Stimulated activated CD4-positive, alpha-beta T cell treated with anti-CD3 and anti-CD28 coated beads, Interleukin-12 subunit alpha, Interleukin-12 subunit beta, amount 100 ng/mL, for 24 hours (primary cell): ENCODE results near the gene CAPN8.

Experiments
- DNase-seq, 2 experiments: peaks; one replicate each; pipeline ENCODE4 v3.0.0-alpha.2; 2020; ENCODE audit warnings: low read depth in 2 of 2

CAPN8 gene

DNA sequence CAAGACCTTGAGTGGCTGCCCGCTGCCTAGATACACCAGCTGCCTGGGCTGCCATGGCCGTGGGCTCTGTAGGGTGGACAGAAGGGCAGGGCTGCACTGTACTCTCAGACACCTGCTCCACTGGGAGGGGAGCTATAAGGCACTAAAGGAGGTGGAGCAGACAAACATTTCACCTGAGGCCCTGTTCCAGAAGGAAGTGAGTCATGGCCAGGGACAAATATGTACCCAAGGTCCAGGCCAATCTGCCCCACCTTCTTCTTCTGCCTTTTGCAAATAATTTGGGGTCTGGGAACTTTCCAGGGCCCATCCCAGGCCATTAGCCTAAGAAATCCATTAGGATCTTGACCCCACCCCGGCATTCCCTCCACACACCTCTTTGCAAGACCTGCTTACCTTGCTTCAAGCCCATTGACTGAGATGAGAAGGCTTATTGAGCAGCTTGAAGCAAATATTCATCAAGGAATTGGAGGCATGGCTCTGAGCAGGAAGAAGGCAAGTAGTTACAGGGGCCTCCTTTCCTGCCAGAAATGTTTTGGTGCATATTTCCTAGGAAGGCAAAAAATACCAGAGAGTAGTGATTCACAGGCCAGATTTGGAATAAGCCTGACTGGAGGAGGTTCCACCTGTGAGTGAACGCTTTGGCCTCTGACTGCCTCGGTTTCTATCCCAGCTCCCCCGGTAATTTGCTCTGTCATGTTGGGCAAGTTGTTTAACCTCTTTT lies at the start of gene CAPN8:
Gene CAPN8, minus strand, starts transcription at position 110 of the 721 bp plus-strand sequence. Its CDS starts 55 bp downstream, at position 55.
- DNase-seq = no peak

DNA sequence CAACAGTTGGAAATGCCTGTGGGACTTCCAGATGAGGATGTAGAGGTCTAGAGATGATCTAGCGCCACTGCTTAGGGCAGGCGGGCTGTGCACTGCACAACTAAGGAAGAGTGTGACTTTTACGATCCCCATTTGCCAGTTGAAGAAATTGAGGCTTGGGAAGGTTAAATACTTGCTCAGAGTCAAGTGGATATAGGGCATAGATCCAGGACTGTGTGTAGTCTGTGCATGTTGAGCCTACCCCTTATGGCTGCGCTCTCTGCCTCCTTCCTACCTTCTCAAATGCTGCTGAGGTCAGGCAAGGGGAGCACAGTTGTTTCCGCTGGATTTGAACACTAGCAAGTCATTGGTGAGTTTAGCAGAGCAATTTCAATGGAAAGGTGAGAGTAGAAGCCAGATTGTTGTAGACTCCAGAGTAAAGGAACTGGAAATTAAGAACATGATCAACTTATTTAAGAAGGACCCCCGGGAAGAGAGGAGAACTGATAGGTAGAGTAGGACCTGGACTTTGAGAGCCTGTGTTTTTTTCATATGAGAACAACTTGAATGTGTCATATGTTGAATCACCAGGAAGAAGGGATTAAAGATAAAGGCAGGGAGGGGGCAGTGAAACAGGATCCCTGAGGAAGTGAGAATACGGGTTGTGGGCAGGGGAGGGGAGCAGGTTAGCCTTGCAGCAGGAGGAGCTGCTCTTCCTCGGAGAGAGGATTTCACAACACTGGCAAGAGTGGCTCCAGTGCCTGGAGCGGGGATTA lies 49.5 kb upstream of the CAPN8 start:
- DNase-seq = no peak

DNA sequence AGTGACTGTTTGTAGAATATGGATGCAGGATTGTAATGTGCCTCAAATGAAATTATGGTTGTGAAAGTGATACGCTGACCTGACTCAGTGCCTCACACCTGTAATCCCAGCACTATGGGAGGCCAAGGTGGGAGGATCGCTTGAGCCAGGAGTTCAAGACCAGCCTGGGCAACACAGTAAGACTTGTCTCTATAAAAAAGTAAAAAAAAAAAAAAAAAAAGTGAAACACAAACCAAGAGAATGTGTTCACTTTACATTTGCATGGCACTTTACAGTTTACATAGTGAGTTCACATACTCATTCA lies 48.9 kb upstream of the CAPN8 start:
- no peak for DNase-seq

DNA sequence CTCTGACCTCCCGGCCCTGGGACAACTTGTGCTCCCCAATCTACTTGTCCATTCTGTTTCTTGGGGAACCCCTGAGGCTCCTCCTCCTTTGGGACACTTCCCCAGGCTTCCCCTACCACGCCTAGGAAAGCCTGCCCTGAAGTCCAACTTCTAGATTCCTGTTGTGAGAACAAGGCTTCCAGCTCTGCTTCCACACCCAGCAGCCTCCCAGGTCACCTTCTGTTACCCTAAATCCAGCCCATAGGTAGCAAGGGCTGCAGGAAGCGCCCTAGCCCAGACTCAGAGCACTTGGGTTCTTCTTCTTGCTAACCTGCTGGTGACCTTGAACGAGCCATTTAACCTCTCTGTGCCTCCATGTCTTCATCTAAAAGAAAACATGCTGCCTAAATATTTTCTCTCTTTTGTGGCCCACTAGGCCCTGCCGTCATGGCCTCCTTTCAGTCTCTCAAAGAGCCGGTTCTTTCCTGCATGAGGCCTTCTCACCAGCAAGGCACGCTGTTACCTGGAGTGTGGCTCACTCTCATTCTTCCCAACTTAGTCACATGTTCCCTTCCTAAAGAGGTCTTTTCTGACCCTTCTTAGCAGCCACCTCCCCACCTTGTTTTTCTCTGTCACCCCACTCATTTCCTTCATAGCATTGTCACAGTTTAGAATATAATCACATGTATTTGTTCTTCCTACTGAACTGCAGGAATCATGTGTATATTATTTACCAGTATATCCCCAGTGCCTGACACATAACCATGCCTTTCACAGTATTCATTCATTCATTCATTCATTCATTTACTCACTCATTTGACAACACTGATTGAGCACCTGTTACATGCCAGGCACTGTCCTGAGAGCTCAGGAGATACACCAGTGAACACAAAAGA lies 48.3 kb upstream of the CAPN8 start:
- DNase-seq = no peak

DNA sequence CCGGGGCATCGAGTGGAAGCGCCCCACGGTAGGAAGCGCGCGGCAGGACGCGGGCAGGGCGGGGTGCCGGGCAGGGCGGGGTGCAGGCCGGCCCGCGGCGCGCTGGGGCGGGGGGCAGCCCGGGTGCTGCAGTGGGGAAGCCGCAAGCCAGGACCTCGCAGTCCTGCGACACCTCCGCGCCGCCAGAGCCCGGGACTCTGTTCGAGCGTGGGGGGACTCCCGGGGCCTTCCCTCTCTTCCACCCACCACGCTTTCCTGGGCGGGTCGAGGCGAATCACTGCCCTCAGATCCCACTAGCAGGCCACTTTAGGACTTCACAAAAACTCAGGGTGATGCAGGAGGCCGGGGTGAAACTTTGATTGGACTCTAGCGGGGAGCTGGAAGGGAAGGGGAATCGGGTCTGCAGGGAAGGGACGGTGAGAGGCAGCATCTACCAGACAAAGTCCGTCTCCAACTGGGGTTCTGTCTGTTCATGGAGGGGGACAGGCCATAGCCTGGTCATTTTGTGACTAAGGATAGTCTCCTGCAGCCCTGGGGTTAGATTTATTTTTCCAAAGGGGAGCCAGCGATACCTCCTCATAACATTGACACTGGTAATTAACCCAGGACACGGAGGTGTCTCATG lies 47.5 kb upstream of the CAPN8 start:
- no peak for DNase-seq

DNA sequence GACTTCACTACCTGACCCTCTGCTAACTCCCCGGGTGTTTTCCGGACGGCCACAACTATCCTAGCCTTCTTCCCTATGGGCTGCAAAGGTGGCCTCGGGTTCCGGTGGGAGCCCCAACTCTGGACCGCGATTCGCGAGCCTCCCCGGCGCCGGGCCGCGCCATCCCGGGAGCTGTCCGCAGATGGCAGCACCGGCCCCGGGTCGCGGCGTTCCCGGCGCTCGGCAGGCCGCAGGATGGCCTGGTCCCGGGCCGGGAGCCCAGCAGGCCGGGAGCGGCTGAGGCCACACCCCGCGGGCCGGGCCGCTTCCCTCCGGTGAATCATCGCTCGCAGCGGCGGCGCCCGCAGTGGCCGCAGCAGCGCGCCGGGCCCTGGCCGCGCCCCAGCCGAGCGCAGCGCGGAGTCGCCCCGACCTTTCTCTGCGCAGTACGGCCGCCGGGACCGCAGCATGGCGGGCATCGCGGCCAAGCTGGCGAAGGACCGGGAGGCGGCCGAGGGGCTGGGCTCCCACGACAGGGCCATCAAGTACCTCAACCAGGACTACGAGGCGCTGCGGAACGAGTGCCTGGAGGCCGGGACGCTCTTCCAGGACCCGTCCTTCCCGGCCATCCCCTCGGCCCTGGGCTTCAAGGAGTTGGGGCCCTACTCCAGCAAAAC lies 46.8 kb upstream of the CAPN8 start, which contains the start of gene CAPN2:
Gene CAPN2, plus strand, starts transcription at position 346 of the 656 bp plus-strand sequence. Its CDS starts 102 bp downstream, at position 448.
- DNase-seq = peak in 1 of 2 experiments; percentile 39

DNA sequence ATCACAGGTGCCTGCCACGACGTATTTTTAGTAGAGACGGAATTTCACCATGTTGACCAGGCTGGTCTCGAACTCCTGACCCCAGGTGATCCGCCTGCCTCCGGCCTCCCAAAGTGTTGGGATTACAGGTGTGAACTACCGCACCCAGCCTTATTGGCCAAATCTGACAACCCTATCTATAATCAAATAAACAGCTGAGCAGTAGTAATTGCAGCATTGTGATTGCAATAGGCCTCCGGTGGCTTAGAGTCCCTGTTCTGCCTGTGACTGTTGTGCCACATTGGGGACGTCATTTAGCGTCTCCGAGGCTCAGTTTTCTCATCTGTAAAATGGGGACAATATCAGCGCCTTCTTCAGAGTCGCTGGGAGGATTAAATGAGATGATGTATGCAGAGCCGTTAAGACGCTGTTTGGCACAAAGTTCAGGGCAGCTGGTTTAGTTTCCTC lies 46.3 kb upstream of the CAPN8 start:
- no peak for DNase-seq

DNA sequence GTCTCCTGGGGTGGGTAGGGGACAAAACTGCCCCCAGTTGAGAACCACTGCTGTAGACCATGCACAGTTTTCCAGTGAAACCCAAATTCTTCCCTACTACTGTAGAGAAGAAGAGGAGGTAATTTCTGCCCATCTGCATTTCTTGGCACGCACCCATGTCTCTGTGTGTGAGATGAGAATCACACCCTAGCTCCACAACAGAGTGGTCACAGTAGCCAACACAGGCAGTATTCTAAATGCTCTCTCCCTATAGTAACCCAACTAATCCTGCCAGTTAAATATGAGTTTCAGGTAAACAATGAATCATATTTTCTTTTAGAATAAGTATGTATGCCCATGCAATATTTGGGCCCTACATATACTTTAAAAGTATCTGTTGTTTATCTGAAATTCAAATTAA lies 45.7 kb upstream of the CAPN8 start:
- no peak for DNase-seq

DNA sequence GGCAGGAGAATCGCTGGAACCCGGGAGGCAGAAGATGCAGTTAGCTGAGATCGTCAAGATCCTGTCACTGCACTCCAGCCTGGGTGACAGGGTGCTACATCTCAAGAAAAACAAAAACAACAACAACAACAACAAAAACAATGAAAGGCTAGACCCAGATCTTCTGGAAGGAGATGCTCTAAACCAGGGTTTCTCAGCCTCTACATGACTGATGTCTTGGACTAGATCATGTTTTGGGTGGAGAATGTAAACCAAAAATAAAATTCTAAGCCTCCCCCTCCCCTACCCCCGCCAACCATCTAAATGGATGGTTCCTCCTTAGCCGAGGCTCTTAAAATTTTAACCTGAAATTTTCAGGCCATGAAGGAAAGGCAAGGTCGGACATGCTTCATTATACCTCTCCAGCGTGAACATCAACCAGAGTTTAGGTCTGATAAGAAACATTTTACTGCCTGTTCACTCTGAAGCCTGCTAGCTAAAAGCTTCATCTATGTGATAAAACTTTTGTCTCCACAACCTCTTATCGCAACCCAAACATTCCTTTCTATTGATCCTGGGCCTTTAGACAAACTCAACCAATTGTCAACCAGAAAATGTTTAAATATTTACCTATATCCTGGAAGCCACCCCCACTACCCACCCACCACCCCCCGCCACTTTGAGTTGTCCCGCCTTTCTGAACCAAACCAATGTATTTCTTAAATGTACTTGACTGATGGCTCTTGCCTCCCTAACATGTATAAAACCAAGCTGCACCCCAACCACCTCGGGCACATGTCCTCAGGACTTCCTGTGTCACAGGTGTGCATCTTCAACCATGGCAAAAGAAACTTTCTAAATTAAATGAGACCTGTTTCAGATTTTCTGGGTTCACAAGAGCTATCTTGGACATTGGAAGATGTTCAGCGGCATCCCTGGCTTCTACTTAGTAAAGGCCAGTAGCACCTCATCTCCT lies 45.0 kb upstream of the CAPN8 start:
- DNase-seq = no peak

DNA sequence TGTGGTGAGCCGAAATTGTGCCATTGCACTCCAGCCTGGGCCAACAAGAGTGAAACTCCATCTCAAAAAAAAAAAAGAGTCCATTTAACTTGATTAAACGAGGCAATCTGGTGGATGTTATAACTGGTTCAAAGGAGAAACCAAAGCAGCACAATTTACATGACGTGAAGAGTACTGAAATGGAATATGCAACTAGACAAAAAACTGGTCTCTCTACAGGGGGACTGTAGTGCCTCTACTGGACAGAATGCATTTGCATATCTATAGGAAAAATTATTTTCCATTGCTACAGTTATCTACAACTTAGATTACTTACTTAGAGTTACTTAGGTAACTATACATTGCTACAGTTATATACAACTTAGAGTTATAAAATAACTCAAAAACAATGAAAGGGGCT lies 44.1 kb upstream of the CAPN8 start:
- DNase-seq = no peak

DNA sequence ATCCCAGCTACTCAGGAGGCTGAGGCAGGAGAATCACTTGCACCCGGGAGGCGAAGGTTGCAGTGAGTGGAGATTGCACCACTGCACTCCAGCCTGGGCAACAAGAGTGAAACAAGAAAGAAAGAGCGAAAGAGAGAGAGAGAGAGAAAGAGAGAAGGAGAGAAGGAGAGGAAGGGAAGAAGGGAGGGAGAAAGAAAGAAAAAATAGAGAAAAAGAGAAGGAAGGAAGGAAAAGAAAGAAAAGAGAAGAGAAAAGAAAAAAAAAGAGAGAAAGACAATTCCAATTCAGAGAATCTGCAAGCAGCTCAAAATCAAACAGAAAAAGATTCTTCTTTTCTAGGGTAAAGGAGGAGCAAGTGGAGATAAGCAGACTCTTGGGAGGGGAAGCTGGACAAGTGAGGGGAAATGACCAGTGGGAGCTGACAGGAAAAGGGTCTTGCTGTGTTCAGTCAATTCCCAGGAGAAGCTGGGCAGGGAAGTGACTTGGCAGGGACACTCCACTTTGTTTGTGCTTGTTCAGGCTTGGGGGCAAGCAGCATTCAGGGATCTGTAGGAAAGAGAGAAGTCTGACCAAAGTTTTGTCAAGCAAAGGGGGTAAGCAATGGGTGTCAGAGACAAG lies 43.3 kb upstream of the CAPN8 start:
- DNase-seq = no peak

DNA sequence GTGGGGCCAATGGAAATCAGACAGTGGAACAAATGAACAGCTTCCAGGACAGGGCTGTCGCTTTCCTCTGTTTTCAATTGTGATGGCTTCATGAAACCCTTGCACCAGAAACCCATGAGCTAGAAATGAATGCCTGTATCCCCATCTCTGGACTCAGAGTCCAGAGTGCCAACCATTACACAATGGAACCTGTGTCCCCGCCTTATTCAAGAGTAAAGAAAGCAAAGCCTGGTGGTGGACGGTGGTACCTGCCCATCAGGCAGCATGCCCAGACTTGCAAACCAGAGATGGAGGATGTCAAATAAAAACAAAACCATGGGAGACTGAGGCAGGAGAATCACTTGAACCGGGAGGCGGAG lies 42.5 kb upstream of the CAPN8 start:
- DNase-seq = no peak

DNA sequence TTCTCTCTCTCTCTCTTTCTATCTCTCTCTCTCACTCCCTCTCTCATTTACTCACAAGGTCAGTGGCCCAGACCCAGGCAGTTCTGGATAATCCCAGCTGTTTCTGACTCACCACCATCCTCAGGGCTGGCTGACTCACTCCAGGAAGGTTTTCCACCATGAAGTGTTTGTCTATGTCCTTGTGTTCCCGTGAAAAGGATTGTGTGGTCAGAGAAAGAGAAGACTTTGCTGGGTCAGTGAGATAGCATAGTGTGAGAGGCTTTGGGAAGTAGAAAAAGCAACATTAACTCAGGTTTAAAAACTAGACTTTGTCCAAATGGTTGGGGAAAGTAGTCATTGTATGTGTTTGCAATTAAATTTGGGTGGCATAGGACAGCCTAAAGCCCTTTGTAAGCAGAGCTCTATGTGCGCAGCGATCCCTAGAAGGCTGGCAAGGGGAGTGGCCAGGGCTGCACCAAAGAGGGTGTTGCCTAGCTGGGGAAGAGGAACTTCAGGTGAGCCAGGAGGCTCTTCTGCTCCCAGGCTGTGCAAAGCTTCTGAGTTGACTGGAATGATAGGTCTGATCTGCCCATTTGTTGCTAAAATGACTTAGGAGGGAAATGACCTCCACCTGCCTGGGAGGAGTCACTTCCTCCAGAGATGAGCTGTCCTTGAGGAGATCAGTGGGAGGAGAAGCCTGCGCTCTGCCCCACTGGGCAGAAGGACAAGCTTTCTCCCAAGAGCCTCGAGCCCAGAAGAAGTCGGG lies 41.9 kb upstream of the CAPN8 start:
- no peak for DNase-seq

DNA sequence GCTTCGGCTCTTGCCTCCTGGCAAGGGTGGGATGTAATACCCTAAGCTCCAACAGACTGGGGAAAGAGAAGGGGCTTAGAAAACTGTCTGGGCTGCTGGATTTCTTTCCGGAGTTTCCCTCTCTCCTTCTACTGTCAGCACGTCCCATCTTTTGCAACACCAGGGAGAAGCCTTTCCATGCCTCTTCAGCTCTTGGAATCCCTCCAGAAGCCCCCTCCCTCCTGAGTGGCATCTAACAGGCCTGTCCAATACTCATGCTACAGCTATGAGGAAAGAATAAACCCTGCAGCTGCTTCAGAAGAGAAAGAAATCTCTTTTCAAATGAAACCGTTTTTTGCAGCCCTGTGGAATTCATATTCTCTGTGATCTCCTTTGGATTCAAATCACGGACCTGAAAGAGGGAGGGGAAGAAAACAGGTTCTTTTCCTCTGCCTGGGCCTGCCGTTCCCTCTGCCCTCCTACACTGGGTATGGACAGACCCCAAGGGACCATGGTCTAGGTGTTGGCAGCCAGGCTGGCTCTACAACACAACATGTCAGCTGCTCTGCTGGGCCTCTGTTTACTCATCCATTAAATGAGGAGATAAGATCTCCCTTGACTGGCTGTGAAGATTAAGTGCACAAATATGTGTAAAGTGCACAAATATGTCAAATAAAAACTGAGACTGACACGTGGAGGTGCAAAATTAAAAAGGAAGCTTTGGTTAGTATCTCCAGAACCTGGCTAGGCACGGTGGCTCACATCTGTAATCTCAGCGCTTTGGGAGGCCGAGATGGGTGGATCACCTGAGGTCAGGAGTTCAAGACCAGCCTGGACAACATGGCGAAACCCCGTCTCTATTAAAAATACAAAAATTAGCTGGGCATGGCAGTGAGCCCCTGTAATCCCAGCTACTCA lies 40.8 kb upstream of the CAPN8 start:
- DNase-seq = no peak

DNA sequence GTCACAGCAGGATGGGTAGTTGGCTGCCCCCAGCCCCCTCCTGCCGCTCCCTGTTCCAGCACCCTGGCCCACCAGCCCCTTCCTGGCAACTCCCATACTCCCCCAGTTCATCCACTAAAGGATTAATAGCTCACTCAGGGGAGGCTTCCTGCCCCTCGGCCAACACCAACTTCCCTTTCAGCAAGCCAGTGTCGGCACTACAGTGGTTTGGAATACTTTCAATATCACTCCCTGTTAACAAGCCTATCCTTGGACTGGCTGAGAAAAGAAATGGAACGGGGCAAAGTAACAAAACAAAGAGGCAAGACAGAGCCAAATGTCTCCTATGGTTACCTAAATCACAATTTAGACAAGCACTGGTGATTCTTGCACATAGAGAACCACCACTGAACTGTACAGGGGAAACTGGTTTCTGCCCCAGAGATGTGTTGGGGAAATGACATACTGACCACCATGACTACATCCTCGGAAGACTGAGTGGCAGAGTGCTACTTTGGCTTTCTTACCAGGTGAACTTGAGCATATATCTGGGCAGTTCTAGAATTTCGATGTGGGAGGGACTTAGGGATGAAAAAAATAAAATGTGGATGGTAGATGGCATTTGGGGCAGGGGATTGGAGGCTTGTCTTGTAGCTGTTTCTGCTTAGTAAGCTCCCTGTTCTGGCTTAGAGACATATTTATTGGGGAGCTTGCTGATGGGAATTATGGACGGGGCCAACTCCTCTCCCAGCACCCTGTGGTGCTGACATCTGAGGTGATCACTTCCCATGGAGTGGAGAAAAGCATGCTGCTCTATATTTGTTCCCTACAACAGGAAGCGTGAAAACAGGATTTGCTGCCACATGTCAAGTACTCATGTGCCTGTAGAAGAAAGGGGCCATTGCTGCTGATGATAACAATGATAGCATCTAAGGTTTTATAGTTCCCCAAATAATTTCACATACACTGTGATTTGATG lies 39.7 kb upstream of the CAPN8 start:
- no peak for DNase-seq

DNA sequence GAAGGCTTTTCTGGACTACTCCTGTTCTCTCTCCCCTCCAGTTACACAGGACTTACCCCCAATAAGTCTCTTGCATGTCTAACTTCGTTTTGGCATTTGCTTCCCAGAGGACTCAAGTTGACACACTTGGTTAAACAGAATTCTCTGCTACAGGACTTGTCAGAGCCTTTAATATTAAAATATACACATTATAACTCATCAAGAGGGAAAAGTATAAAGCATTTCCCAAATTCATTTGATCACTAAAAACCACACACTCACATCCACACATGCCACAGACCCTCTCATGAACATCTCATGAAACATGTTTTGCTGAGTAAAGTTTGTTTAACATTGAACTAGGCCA lies 38.1 kb upstream of the CAPN8 start:
- DNase-seq = no peak
